Measurements from ENCODE around the gene MICOS13.

Gene MICOS13

GRCh38 chr19:5632241-5632612, 48.1 kb downstream of the MICOS13 start:
- no peak overlapping the region for H3K4me3 ChIP-seq (ENCODE audit: low read depth, low read length)

- H3K4me3 ChIP-seq (ENCODE audit: low read depth, low read length): no peak overlapping the region
These were observed 48.6 kb downstream of the MICOS13 start for GRCh38 chr19:5631567-5632240.

GRCh38 chr19:5628919-5629481, 51.3 kb downstream of the MICOS13 start:
- H3K4me3 ChIP-seq (ENCODE audit: low read depth, low read length): no peak overlapping the region

GRCh38 chr19:5628461-5628860, 51.9 kb downstream of the MICOS13 start:
- H3K4me3 ChIP-seq (ENCODE audit: low read depth, low read length): no peak overlapping the region
